ENCODE results near the gene AGAP1.

AGAP1 gene

GRCh38 chr2:235889302-235889630 lies 395.4 kb downstream of the AGAP1 start:
- DNase-seq (ENCODE audit: extremely low spot score) = no peak
- POLR2A ChIA-PET = no interaction called here
- TF ChIP-seq, protein P1, sequence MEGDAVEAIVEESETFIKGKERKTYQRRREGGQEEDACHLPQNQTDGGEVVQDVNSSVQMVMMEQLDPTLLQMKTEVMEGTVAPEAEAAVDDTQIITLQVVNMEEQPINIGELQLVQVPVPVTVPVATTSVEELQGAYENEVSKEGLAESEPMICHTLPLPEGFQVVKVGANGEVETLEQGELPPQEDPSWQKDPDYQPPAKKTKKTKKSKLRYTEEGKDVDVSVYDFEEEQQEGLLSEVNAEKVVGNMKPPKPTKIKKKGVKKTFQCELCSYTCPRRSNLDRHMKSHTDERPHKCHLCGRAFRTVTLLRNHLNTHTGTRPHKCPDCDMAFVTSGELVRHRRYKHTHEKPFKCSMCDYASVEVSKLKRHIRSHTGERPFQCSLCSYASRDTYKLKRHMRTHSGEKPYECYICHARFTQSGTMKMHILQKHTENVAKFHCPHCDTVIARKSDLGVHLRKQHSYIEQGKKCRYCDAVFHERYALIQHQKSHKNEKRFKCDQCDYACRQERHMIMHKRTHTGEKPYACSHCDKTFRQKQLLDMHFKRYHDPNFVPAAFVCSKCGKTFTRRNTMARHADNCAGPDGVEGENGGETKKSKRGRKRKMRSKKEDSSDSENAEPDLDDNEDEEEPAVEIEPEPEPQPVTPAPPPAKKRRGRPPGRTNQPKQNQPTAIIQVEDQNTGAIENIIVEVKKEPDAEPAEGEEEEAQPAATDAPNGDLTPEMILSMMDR (IDR thresholded peaks at IDR 0.05; ENCODE audit: control extremely low read depth, extremely low read depth, low read depth, missing control alignments) = no peak
- CTCF ChIA-PET = interaction anchor here (1.3 kb wide), 1 partner anchor 13 kb away, joined by 3 read pairs; no protein-coding TSS in a partner anchor

DNA sequence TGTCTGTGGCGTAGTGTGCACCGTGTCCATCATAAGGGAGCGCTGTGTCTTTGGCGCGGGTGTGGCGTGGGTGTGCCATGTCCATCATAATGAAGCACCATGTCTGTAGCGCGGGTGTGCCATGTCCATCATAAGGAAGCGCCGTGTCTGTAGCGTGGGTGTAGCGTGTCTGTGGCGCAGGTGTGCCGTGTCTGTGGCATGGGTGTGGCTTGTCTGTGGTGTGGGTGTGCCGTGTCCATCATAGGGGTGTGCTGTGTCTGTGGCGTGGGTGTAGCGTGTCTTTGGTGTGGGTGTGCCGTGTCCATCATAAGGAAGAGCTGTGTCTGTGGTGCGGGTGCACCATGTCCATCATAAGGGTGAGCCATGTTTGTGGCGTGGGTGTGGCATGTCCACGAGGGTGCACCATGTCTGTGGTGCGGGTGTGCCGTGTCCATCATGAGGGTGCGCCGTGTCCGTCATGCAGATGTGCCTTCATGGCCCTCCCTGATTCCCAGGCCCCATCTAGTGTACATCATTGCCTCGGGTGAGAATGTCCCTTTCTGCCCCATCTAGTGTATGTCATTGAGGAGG lies 399.4 kb downstream of the AGAP1 start:
- no peak for DNase-seq (ENCODE audit: extremely low spot score)
- CTCF ChIA-PET = no interaction called here
- POLR2A ChIA-PET = no interaction called here
- TF ChIP-seq, protein P1 (IDR thresholded peaks at IDR 0.05; ENCODE audit: control extremely low read depth, extremely low read depth, low read depth, missing control alignments) = no peak

DNA sequence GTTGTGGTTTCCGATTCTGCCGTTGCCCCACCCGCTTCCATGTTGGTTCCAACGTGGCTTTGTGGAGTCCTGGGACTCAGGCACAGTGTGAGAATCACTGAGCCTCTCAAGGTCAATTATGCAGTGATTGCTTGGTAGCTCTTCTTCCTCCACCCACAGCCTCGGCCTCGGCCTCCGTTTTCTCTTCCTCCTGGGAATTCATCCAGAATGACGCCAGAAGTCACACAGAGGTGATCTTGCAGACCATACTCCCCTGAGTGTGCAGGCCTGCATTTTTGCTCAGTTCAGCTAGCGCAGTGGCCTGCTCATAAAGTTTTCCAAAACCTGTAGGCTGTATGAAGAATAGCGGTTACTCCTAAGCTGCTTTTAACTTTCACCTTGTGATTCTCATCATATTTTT lies 401.0 kb downstream of the AGAP1 start:
- CTCF ChIA-PET = no interaction called here
- POLR2A ChIA-PET = no interaction called here
- no peak for DNase-seq (ENCODE audit: extremely low spot score)
- TF ChIP-seq, protein P1 (IDR thresholded peaks at IDR 0.05; ENCODE audit: control extremely low read depth, extremely low read depth, low read depth, missing control alignments) = no peak

DNA sequence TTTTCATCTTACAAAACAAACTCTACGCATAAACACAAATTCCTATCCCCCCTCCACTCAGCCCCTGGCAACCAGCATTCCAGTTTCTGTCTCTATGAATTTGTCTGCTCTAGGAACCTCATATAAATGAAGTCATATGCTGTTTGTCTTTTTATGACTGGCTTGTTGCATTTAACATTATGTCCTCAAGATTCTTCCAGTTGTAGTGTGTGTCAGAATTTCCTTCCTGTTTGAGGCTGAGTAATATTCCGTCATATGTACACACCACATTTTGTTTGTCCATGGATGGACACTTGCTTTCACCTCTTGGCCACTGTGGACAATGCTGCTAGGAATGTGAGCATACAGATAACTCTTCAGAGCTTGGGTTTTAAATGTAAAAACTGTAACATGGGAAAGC lies 402.2 kb downstream of the AGAP1 start:
- no peak for DNase-seq (ENCODE audit: extremely low spot score)
- ChIA-PET CTCF (no interaction called here), POLR2A (no interaction called here)
- TF ChIP-seq, protein P1 (IDR thresholded peaks at IDR 0.05; ENCODE audit: control extremely low read depth, extremely low read depth, low read depth, missing control alignments) = no peak

DNA sequence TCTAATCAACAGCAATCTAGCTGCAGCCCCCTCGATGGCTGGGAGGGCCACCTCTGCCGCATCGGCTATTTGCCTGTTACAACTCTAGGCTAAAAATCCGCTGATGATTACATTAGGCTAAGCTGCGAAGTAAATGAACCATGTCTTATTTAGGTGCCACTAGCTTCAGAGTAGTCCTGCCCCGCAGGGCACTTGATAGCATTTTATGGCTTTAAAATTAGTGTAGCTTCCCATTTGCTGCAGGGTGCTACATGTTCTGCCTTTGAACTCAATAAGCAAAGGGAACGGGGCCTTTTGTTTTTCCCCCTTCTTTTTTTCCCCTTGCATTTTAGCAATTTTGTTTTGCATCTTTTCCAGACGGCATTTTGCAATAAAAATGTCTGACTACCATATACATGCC lies 404.1 kb downstream of the AGAP1 start:
- ChIA-PET POLR2A (no interaction called here), CTCF (no interaction called here)
- TF ChIP-seq, protein P1 (IDR thresholded peaks at IDR 0.05; ENCODE audit: control extremely low read depth, extremely low read depth, low read depth, missing control alignments) = no peak
- no peak for DNase-seq (ENCODE audit: extremely low spot score)

DNA sequence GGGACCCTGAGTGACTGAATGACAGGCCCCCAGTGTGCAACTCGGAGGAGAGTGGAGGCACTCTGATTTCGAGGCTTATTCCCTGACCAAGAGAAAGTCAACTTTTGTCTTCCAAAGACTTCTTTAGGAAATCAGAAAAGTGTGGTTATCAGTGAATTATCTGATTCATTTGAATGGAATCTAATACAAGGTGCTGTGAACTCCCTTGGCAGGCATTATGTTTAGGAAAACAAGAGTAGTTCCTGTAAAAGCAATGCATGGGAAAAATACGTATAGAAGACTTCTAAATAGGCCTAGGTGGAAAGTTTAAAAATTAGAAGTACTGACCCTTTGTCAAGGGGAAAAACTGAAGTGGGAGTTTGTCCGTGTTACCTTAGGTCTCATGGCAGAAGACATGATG lies 404.9 kb downstream of the AGAP1 start:
- no peak for DNase-seq (ENCODE audit: extremely low spot score)
- TF ChIP-seq, protein P1 (IDR thresholded peaks at IDR 0.05; ENCODE audit: control extremely low read depth, extremely low read depth, low read depth, missing control alignments) = no peak
- POLR2A ChIA-PET = no interaction called here
- CTCF ChIA-PET = no interaction called here

- POLR2A ChIA-PET = no interaction called here
- CTCF ChIA-PET = no interaction called here
Measured at GRCh38 chr2:235900631-235901030, 406.8 kb downstream of the AGAP1 start.

More at GRCh38 chr2:235900631-235901030, 406.8 kb downstream of the AGAP1 start:
- no peak for DNase-seq (ENCODE audit: extremely low spot score)
- TF ChIP-seq, protein P1 (IDR thresholded peaks at IDR 0.05; ENCODE audit: control extremely low read depth, extremely low read depth, low read depth, missing control alignments) = no peak

Measured in GM10248 (cell line).